ENCODE results near the gene ARL4D.

ARL4D gene

DNA sequence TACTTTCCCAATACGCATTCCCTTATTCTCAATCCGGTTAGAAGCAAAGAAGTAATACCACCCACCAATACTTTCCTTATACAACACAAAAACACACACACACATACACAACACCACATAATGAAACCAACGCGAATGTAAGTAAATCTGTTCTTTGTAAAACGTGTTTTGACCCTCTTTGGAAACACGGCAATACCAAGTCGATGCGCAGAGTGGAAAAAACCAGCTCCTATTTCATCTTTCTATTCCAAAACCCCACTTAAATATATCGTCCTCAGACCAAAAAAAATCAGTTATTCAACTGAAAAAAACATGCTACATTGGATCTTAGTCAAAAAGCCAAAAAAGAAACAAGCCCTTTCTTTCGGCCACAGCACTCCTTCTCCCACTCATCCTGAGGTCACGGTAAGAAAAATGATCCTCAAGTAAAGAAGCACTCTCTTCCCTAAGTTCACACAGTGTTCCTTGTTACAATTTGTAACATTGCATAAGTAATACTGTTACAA is 31.0 kb upstream of the ARL4D start (continued):
- peak; percentile 86 for TF ChIP-seq SP3 (tag by site-specific recombination; IDR thresholded peaks at IDR 0.05)
- TF ChIP-seq ZNF24 (tag by site-specific recombination; IDR thresholded peaks at IDR 0.05): peak; percentile 95
- TF ChIP-seq ZNF302 (tag by site-specific recombination; IDR thresholded peaks at IDR 0.05; ENCODE audit: low read depth): 0 out of 2 replicates have a peak, but pooled peaks have one; percentile 42
- TF ChIP-seq ZNF580 (tag by site-specific recombination; IDR thresholded peaks at IDR 0.05): peak; percentile 82
- TF ChIP-seq, protein P1, sequence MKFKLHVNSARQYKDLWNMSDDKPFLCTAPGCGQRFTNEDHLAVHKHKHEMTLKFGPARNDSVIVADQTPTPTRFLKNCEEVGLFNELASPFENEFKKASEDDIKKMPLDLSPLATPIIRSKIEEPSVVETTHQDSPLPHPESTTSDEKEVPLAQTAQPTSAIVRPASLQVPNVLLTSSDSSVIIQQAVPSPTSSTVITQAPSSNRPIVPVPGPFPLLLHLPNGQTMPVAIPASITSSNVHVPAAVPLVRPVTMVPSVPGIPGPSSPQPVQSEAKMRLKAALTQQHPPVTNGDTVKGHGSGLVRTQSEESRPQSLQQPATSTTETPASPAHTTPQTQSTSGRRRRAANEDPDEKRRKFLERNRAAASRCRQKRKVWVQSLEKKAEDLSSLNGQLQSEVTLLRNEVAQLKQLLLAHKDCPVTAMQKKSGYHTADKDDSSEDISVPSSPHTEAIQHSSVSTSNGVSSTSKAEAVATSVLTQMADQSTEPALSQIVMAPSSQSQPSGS (tag by site-specific recombination; IDR thresholded peaks at IDR 0.05; ENCODE audit: low read depth): 0 out of 2 replicates have a peak, but pooled peaks have one; percentile 43
- TF ChIP-seq ZNF701 (tag by site-specific recombination; IDR thresholded peaks at IDR 0.05): peak; percentile 80

DNA sequence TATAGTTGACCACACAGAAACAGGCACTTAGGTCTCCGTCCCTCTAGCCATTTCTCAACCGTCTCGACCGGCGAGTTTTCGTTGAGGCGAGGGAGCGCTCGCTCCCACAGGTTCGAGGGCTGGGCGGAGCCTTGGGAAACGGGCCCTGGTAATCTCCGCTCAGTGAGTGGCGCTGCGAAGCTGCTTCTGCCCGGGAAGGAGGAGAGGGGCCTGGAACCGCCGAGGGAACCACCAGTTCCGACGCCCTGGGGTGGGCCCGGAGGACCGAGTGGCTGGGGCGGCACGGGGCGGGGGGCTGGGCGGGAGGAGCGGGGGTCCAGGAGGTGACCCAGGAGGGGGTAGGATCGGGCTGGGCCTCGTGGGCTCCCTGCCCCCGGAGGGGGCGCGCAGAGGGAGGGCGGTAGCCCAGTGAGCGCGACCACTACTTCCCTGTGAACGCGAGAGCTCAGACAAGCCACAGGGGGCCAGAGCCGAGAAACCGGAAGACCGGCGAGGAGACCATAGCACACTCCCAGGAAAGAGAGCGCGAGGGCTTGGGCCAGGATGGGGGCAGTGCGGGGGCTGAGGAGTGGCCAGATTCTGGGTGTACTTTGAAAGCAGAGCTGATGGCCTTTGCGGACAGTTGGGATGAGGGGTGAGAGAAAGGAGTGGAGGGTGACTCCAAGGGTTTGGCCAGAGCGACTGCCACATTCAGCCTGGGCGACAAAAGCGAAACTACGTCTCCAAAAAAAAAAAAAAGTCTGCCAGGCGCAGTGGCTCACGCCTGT is 29.9 kb upstream of the ARL4D start:
- Histone ChIP-seq H3K36me3 (ENCODE audit: control insufficient read depth in 2 of 2, insufficient read depth in 1 of 2, low read length in 2 of 2) (no peaks in the 10 kb centered on the region; a peak in 1 of 3 replicates), H3K4me1 (ENCODE audit: control insufficient read depth, insufficient read depth, low read length) (peaks cover 20% of the 10 kb centered on the region; the same call in 1 of the 2 replicates), H3K9me3 (ENCODE audit: control insufficient read depth, insufficient read depth, low read depth, low read length) (no peaks in the 10 kb centered on the region), H3K27ac (ENCODE audit: extremely low read depth, low read depth, low read length) (peak overlapping the region; percentile 99), H3K4me3 (ENCODE audit: low read depth, low read length) (peak overlapping the region; percentile 25)
- ChIA-PET POLR2A (interaction anchor here (0.6 to 3.9 kb wide), 43 partner anchors 9 to 791 kb away, joined by 3 to 130 read pairs (median 5); partner anchors contain the start of genes ARL4D, BECN1, DHX8 and NBR1), CTCF (interaction anchor here (0.7 to 2.1 kb wide), 7 partner anchors 12 to 340 kb away, joined by 3 to 29 read pairs (median 5); partner anchors contain the start of gene DHX8)
- TF ChIP-seq ZNF501 (tag by site-specific recombination; IDR thresholded peaks at IDR 0.05): peak; percentile 85
- TF ChIP-seq ZNF629 (tag by site-specific recombination; IDR thresholded peaks at IDR 0.05): peak; percentile 64
- no peak; the same call in 1 of the 2 replicates for TF ChIP-seq ZNF623 (tag by site-specific recombination; IDR thresholded peaks at IDR 0.05)
- TF ChIP-seq SCRT2 (tag by site-specific recombination; IDR thresholded peaks at IDR 0.05): no peak; the same call in 1 of the 2 replicates
- peak; percentile 79; the same call in 1 of the 2 replicates for TF ChIP-seq PRDM1 (tag by site-specific recombination; IDR thresholded peaks at IDR 0.05)
- TF ChIP-seq, protein P2, sequence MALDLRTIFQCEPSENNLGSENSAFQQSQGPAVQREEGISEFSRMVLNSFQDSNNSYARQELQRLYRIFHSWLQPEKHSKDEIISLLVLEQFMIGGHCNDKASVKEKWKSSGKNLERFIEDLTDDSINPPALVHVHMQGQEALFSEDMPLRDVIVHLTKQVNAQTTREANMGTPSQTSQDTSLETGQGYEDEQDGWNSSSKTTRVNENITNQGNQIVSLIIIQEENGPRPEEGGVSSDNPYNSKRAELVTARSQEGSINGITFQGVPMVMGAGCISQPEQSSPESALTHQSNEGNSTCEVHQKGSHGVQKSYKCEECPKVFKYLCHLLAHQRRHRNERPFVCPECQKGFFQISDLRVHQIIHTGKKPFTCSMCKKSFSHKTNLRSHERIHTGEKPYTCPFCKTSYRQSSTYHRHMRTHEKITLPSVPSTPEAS (tag by site-specific recombination; IDR thresholded peaks at IDR 0.05): peak; percentile 9; the same call in 1 of the 2 replicates
- 0 out of 2 replicates have a peak, but pooled peaks have one; percentile 5 for TF ChIP-seq ZFP69B (tag by site-specific recombination; IDR thresholded peaks at IDR 0.05)
- no peak for TF ChIP-seq ZNF138 (tag by site-specific recombination; IDR thresholded peaks at IDR 0.05; ENCODE audit: borderline replicate concordance)
- TF ChIP-seq PATZ1 (tag by site-specific recombination; IDR thresholded peaks at IDR 0.05): peak; percentile 98
- TF ChIP-seq ZNF133 (tag by site-specific recombination; IDR thresholded peaks at IDR 0.05): 0 out of 2 replicates have a peak, but pooled peaks have one; percentile 18
- TF ChIP-seq ZNF610 (tag by site-specific recombination; IDR thresholded peaks at IDR 0.05; ENCODE audit: borderline replicate concordance): peak; percentile 42
- peak; percentile 8; the same call in 1 of the 2 replicates for TF ChIP-seq ZNF121 (tag by site-specific recombination; IDR thresholded peaks at IDR 0.05)
- TF ChIP-seq, protein P3, sequence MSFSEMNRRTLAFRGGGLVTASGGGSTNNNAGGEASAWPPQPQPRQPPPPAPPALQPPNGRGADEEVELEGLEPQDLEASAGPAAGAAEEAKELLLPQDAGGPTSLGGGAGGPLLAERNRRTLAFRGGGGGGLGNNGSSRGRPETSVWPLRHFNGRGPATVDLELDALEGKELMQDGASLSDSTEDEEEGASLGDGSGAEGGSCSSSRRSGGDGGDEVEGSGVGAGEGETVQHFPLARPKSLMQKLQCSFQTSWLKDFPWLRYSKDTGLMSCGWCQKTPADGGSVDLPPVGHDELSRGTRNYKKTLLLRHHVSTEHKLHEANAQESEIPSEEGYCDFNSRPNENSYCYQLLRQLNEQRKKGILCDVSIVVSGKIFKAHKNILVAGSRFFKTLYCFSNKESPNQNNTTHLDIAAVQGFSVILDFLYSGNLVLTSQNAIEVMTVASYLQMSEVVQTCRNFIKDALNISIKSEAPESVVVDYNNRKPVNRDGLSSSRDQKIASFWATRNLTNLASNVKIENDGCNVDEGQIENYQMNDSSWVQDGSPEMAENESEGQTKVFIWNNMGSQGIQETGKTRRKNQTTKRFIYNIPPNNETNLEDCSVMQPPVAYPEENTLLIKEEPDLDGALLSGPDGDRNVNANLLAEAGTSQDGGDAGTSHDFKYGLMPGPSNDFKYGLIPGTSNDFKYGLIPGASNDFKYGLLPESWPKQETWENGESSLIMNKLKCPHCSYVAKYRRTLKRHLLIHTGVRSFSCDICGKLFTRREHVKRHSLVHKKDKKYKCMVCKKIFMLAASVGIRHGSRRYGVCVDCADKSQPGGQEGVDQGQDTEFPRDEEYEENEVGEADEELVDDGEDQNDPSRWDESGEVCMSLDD (tag by site-specific recombination; IDR thresholded peaks at IDR 0.05): peak; percentile 22
- TF ChIP-seq KLF17 (tag by site-specific recombination; IDR thresholded peaks at IDR 0.05): 0 out of 2 replicates have a peak, but pooled peaks have one; percentile 42
- peak; percentile 84 for TF ChIP-seq ZNF324 (tag by site-specific recombination; IDR thresholded peaks at IDR 0.05)
- peak; percentile 85 for TF ChIP-seq ZNF423 (tag by site-specific recombination; IDR thresholded peaks at IDR 0.05)
- TF ChIP-seq, protein P4, sequence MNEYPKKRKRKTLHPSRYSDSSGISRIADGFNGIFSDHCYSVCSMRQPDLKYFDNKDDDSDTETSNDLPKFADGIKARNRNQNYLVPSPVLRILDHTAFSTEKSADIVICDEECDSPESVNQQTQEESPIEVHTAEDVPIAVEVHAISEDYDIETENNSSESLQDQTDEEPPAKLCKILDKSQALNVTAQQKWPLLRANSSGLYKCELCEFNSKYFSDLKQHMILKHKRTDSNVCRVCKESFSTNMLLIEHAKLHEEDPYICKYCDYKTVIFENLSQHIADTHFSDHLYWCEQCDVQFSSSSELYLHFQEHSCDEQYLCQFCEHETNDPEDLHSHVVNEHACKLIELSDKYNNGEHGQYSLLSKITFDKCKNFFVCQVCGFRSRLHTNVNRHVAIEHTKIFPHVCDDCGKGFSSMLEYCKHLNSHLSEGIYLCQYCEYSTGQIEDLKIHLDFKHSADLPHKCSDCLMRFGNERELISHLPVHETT (tag by site-specific recombination; IDR thresholded peaks at IDR 0.05): peak; percentile 64; the same call in 1 of the 2 replicates
- TF ChIP-seq SALL2 (tag by site-specific recombination; IDR thresholded peaks at IDR 0.05; ENCODE audit: borderline replicate concordance): no peak

Data from HEK293 (cell line).